GM21447 (cell line): ENCODE measurements around the gene SEZ6.
"Not testable (repeated sequence)": the region's sequence is repeated elsewhere in the genome, so short reads cannot be mapped to it uniquely, and the experiment has no call there.

Experiments
- ATAC-seq: cut with Tn5 transposase; IDR thresholded peaks from one replicate; pipeline ENCODE4 v1.9.1; 2021; ENCODE audit not compliant: unreplicated experiment

Gene SEZ6

DNA sequence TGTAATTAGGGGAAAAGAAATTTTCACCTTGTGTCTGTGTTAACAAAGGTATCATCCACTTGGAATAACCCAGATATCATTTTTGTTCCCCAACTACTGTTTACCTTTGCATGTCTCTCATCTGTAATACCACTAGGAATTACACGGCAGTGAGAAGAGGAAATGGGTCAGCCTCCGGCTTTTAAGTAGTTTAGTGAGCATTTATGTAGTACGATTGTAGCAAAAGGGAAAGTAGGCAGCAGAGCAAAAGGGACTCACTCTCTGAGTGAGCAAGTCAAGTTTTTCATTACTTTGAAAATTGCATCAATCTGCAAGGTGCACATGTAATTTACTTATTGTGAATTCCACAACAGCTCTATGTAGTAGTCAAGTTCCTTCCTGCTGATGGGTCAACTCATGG lies 65.7 kb downstream of the SEZ6 start:
- no peak for ATAC-seq

DNA sequence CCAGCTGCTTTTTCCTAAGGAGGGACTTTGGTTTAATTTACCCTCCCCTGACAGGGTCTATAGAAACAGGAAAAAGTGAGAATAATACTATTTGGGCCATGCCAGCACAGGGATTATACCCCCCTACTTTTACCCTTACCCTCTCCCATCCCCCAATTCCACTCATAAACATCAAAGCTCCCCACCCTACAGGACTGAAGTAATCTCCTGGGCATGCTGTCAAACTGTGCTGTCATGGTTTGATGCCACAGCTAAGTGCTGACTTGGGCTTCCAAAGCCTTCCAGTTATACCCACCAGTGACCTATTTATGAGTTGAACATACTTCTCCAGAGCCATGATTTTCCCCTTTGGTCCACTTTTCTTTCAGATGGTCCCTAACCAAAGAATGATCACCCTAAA lies 67.3 kb downstream of the SEZ6 start:
- no peak for ATAC-seq

DNA sequence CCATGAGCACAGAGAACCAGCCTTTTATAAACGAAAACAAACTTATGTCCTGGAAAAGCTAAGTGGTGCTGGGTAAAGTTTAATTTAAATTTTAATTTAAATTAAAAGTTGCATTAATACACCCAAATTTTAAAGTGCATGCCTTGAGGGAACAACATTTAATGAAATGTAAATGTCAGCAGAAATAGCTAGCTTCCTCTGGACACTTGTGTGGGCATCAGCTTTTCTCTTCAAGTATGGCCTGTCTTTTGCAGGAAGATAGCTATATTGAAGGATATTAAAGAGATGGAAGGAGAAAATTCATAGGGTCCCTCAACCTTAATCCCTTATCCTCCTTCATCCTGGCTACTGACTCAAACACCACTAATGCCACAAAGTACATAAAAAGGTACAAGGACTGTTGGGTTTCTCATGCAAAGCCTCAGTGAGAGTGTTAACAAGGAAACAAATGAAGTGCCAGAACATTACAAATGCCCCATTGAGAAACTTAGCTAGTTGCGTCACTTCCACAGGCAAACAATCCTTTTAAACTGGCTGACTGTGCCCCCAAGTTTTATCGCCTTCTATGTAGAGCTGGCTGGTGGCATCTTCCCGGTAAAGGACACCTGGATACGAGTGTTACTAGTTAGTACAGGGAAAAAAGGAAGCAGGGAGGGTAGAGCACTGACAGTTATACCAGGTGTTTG lies 68.6 kb downstream of the SEZ6 start:
- ATAC-seq, result no peak

DNA sequence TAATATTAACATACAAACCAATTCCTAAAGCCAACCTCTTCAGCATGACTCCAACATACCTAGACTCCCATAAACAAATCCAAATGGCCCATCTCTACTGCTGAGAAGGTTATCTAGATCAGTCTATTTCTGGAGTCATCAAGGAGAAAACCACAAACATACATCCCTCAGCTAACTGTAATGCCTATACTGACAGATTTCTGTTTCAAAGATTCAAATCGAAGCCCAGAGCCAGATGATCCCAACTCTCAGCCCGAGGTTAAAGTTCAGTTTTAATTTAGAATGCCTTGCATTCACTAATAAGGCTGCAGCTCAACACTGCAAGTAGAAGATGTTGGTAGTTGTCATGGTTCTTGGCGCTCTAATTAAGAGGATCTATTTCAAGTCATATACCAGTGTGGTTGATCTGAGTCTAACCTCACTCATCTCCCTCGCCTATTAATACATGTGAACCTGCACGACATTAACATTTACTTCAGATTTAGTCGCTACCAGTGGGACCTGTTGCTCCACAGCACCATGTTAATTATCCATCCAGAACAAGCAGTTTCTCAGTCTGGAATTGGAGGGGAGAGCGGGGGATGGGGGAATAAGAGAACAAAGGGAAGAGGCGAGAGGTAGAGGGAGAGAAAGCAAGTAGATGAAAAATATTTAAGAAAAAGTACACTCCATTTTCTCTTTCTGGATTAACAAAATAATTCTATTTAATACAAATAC lies 69.9 kb downstream of the SEZ6 start:
- ATAC-seq, result no peak

DNA sequence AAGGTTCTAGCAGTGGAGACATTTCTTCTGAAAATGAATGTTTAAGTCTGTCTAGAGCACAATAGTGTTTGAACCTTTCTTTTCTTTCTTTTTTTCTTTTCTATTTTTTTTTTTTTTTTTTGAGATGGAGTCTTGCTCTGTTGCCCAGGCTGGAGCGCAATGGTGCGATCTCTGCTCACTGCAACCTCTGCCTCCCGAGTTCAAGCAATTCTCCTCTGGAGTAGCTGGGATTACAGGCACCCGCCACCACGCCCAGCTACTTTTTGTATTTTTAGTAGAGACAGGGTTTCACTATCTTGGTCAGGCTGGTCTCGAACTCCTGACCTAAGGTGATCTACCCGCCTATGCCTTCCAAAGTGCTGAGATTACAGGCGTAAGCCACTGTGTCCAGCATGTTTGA lies 71.3 kb downstream of the SEZ6 start:
- ATAC-seq, result not testable (repeated sequence)

DNA sequence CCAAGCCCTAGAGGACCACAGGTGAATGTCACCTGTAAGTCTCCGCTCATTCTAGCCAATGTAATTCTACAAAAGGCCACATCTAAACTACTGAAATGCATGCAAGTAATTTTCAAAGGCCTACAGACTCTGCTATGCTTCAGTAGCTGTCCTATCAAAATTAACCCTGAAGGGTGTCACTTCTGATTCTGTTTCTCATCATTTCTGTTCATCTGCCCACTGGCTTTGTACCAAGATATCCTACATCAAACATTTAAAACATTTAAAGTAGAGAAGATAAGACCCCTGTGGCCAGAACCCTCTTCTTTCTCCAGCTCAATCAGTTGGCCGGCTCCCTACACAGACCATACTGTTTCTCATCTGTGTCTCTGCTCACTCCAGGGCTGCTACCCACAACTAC lies 76.0 kb downstream of the SEZ6 start:
- ATAC-seq, result no peak

DNA sequence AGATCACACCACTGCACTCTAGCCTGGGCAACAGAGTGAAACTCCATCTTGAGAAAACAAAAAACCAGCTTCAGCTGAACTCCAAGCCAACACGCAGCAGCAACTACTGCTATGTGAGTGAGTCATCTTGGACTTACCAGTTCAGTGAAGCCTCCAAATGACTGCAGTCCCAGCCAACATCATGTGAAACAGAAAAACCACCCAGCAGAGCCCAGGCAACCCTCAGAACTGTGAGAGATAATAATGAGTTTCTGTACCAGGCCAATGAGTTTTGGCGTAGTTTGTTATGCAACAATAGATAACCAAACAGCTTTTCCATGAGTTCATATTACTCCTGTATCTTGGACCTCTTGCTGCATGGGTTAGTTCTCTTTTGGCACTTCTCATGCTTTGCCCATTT lies 77.8 kb downstream of the SEZ6 start:
- no peak for ATAC-seq

DNA sequence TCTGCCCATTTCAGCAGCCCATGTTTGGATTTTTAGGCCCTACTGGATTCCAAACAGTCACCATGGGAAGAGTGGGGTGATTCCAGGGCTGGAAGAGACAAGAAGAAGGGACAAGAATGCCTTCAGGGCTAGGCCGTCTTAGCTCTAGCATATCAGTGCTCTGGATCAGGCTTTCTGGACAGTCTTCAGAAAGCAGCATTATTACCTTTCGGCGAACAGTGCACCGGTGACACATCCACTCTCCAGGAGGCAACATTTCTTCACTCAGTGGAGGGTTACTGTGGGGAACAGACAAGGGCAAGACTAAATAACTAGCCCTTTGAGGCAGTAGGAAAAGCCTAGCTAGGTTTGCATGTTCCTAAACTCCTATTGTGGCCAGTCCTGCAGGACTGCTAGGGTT lies 79.0 kb downstream of the SEZ6 start:
- ATAC-seq, result no peak

DNA sequence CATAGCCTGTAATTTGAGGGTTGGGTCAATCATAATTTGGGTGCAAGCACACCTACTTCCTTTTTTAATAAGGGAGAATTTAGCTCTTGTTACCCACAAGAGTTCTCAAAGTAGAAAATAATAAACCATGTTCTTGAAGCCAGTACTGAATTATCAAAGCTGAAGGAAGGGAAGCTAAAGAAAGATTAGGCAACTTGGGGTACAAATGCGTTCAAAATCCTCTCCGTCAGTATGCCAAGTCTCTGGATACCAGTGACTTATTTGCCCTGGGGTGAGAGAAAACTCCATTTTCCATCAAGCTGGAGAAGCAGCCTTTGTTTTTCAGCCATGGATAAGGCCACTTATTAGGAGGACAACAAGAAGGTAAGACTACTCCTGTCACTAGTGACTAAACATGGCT lies 79.5 kb downstream of the SEZ6 start:
- no peak for ATAC-seq

DNA sequence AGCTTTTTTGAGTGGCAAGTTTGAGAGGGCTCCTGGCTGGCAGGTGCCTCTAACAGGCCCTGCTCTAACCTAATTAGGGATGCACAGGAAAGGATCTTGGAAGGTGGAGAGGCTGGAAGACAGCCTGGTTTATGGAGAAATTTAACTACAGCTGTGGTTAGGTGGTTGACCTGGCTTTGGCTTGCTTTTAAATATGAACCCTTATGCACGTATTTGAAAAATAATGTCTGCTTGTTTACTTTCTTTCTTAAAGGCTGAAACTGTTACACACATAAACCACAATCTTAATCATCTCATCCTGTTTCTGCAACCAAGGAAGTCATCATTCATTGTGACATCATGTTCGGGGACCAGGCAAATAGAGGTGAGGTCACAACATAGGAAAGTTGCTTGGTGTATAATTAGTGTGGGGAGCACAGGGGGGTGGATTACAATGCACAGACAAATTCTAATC lies 79.9 kb downstream of the SEZ6 start:
- no peak for ATAC-seq

DNA sequence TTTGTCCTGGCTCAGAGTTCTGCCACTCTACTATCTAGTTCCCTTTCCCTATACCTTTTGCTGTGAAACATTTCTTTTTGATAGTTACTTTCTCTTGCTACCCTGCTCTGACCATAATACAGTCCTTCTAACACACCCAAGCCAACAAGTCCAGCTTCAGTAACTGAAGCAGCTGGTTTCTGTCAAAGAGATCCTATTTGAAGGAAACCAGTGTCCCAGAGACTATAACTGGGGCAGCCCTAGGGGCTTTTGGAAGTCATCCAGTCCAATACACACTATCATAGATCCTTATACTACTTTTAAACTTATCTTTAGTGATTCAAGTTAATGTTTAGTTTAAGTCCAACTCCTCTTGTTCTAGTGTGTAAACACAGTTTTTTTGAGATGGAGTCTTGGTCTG lies 85.6 kb downstream of the SEZ6 start:
- no peak for ATAC-seq

DNA sequence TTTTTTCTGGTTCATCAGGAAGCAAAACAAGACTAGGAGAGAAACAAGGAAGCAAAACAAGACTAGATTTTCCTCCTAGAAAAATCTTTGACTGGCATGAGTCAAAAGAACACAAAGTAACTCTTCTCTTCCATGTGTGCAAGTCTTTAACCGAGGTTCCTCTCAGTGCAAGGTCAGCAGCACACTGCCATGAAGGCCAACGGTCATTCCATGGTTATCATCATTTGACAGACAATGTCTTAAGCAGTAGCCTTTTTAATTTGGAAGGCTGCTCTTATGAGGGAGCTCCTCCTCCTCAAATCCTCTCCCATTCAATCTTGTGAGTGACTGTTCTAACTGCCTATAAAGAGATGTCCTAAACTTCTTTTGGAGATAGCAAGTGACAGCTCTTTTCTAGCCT lies 87.5 kb downstream of the SEZ6 start:
- no peak for ATAC-seq

DNA sequence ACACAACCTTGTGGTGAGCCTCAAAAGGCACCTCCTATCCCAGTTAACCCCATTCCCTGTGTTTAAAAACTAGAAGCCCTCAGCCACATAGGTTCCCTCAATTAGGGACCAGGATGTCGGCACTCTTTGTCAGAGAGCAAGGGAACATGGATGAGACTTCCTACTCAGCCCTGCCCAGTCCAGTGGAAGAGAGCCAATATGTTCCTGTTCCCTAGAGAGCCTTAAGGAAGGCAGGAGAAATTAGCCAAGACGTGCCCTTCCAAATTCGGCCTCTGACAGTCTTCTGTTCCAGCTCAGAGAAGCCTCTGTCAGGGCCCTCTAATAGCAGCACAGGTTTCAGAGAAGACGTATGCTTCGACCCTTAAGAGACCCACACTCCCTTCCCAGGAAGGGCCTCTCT lies 88.4 kb downstream of the SEZ6 start:
- ATAC-seq, result no peak

DNA sequence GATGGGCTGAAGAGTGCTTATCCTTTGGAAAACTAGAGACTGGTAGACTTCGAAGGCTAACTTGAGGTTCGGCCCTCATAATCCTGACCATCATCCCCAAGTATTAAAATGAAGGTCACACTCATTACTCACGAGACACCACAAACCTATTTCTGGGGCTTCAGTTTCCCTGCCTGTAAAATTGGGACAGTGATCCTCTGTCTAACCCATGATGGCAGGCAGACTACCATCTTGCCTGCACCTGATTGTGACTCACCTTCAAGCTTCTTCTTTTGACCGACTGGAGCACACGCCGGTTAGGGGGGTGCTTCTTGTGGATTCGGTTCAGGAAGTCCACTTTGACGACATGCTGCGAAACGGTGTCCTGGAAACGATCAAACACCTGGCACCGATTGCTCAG lies 88.8 kb downstream of the SEZ6 start:
- no peak for ATAC-seq

DNA sequence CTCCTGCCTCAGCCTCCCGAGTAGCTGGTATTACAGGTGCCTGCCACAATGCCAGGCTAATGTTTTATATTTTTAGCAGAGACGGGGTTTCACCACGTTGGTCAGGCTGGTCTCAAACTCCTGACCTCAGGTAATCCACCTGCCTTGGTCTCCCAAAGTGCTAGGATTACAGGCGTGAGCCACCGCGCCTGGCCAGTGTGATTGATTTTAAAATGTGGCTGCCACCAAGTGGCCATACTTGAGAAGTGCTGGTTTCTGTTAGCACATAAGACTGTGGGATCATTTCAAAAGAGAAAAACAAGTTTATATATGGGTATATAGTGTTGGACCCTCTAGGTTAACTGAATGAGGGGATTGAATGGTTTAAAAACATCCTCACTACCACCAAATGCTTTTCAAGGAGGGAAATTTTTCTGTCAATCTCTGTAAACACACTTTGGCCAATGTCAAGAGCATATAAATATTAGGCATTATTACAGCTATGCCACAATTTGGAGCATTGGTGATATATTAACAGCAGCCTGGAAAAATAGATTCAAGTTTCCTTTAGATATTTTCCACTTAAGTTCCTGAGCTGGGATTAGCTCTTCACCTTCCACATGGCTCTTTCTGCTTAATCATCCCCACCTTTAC lies 89.4 kb downstream of the SEZ6 start:
- no peak for ATAC-seq

DNA sequence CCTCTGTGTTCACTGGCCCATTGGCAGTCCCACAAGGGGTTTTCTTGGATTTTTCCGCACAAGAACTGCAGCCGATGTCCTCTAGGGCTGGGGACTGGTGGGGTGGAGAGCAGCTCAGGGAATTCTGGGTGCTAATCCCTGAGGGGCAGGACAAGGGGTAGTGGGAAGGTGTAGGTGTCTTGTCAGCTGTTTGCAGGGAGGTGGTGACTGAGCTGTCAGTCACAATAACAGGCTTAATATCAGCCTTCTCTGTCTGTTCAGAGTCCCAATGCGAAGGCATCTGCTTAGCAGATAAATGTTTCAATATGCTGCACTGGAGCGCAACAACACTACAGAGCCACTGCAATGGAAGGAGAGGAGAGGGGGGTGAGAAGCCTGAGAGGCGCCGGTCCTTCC lies 92.9 kb downstream of the SEZ6 start:
- ATAC-seq, result no peak

DNA sequence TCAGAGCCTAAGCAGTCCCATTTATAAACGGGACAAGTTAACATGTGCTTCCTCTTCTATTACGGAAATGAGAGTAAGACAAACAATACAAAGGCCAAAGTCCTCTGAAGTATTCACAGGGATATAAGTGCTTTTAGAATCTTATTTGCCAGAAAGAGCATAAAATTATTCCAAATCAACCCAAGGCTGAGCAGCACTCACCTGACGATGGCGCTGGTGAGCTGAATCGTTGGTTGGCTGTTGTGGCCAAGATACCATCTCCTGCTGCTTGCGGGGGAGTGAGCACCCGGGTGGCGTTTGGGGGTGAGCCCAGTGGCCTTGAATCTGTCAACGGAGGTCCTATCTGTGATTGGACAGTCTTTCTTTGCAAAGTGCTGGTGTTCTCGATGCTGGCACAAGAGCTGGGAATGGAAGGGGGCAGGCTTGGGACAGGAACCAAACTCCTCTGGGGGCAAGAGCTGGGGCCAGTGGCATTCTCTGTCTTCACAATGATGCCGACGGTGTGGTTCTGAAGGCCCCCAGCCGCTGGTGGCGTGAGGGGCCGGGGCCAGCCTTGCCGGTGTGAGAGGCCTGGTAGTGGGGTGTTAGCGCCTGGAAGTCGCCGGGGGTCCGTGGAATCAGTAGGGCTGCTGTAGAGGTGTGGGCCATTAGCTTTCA lies 93.4 kb downstream of the SEZ6 start:
- no peak for ATAC-seq

DNA sequence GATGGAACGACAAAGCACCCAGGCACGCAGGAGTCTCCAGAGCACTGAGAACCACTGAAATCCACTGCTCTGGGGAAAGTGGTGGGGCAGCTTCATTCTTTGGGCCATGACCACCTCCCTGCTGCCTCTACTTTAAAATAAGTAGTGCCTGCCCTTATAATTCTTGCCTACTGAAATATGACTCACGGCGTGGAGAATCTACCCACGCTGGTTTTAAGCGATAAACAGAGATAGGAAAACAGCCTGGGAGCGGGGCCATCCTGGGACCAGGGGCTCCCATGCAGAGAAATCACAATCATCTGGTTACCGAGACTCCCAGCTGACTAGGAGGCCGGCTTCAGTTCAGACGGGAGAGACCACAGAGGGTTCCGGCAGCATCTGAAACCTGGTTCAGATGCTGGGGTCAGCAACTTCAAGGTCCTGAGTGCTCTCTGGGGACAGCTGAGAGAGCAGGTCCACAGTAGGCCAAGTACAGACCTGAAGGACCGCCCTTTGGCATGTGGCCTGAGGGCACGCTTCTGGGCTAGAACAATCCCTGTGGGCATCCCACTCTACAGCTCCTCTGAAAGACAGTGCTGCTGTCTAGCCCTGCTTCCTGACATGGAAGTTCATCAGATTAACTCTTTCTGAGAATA lies 94.3 kb downstream of the SEZ6 start:
- ATAC-seq, result no peak

DNA sequence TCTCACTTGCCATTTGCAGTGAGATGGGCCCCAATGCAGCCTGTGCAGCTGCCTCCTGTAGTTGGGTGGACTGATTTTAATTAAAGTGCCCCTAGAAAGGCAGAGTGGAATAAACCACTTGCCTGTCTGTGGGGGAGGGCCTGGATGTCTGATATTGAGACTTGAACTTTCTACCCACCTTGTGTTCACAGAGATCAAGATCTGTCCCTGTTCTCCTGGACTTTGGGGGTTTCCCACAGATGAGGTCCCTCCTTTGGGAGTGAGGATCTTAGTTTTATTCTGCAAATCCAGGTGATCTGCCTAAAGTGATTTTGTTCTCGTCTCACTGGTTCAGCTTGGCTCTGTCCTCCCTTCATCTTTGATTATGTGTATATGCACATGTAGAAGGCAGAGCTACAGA lies 95.3 kb downstream of the SEZ6 start:
- ATAC-seq, result no peak

DNA sequence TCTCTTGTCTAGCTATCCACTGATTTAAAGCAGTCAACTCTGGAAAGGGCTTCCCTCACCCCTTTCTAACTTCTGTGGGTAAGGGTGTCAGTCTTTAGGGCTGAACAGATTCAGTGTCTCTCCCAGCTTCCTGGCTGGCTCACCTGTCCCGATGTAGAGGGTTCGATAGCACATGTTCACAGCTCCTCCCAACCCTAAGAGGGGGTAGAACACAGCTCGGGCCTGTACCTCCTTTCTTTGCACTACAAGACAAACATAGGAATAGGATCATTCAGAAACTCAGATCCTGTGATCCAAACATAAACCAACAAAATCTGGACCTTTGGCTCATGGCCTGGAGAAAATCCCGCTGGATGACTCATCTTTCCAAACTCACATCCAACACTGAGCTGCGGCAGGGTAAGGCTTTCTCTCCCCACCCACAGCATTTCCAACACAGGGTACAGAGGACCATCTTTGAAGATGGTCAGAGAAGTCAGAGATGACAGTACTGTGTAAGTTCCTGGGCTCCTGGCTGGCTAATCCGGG lies 97.1 kb downstream of the SEZ6 start:
- no peak for ATAC-seq
